Thymus (tissue), 14 donors: ENCODE data around the gene HDAC11. TPM values are rescaled to one million over a fixed set of nuclear protein-coding genes. Genes with fewer than 3 reads are reported as not detected.
"Not testable (repeated sequence)": the region's sequence is repeated elsewhere in the genome, so short reads cannot be mapped to it uniquely, and the experiment has no call there.

Experiments
- DNase-seq, 9 donors: peaks; one replicate each; pipeline ENCODE4 v3.0.0-alpha.2; 2013; ENCODE audit warnings: low spot score in 9 of 9, low read depth in 6 of 9, missing footprints in 1 of 9
- H3K27ac ChIP-seq, 2 donors: one replicate each; pipeline ENCODE4 v1.5.1; 2013; ENCODE audit warnings: control low read depth in 1 of 2, low read depth in 1 of 2, low read length in 1 of 2, mild to moderate bottlenecking in 1 of 2, moderate library complexity in 1 of 2
- H3K27me3 ChIP-seq, 2 donors: one replicate each; pipeline ENCODE4 v1.5.1; 2013; ENCODE audit warnings: low read length in 1 of 2; ENCODE audit not compliant: control insufficient read depth in 2 of 2, insufficient read depth in 1 of 2
- H3K36me3 ChIP-seq, 2 donors: one replicate each; pipeline ENCODE4 v1.5.1; 2013; ENCODE audit warnings: low read length in 1 of 2, mild to moderate bottlenecking in 1 of 2, moderate library complexity in 1 of 2; ENCODE audit not compliant: control insufficient read depth in 2 of 2, insufficient read depth in 2 of 2
- H3K4me1 ChIP-seq, 2 donors: one replicate each; pipeline ENCODE4 v1.5.1; 2013; ENCODE audit warnings: low read length in 2 of 2; ENCODE audit not compliant: control insufficient read depth in 2 of 2, insufficient read depth in 2 of 2
- H3K4me3 ChIP-seq, 2 donors: one replicate each; pipeline ENCODE4 v1.5.1; 2013; ENCODE audit warnings: low read length in 2 of 2, control low read depth in 1 of 2, mild to moderate bottlenecking in 1 of 2
- H3K9me3 ChIP-seq, 2 donors: one replicate each; pipeline ENCODE4 v1.5.1; 2013; ENCODE audit warnings: low read length in 1 of 2, mild to moderate bottlenecking in 1 of 2; ENCODE audit not compliant: control insufficient read depth in 2 of 2, insufficient read depth in 1 of 2
- WGBS: extraction: QIAGEN DNeasy Blood & Tissue Kit; methylation state at CpG from one replicate; pipeline ENCODE4 v1.1.7; 2013; 5-methylcytosine and 5-hydroxymethylcytosine counted together
- long read RNA-seq, 10 donors: transcript quantifications; one replicate each; lab custom pipeline, GENCODE V29; 2026
- polyA plus RNA-seq: library from polyadenylated mRNA; stranded (reverse); fragments of 200-250 nt; gene quantifications from one replicate; pipeline ENCODE4 v1.2.3, GENCODE V29; 2013
- total RNA-seq: library from RNA; stranded (reverse); fragments of 120-200 nt; gene quantifications from one replicate; pipeline ENCODE4 v1.2.4, GENCODE V29; 2013
- donor health status: healthy.

Gene HDAC11
- total RNA-seq, result 7.1 TPM
- 10.7 TPM for polyA plus RNA-seq
- long read RNA-seq, donor 1, result 0 reads
- long read RNA-seq, donor 2, partial matches to known transcripts, result 0 of 3 reads
- long read RNA-seq, donor 2, other reads (novel, unspliced or antisense), result 0 of 3 reads
- long read RNA-seq, donor 3, partial matches to known transcripts, result 0 of 1 reads
- long read RNA-seq, donor 3, other reads (novel, unspliced or antisense), result 0 of 1 reads
- long read RNA-seq, donor 4, result 0 reads
- long read RNA-seq, donor 5, partial matches to known transcripts, result 0 of 3 reads
- long read RNA-seq, donor 5, other reads (novel, unspliced or antisense), result 0 of 3 reads
- long read RNA-seq, donor 6, partial matches to known transcripts, result 0 of 2 reads
- long read RNA-seq, donor 6, other reads (novel, unspliced or antisense), result 0 of 2 reads
- long read RNA-seq, donor 7, partial matches to known transcripts, result 0 of 2 reads
- long read RNA-seq, donor 7, other reads (novel, unspliced or antisense), result 0 of 2 reads
- long read RNA-seq, donor 8, result 0 reads
- long read RNA-seq, donor 9, result 0 reads
- long read RNA-seq, donor 10, partial matches to known transcripts, result 0 of 2 reads
- long read RNA-seq, donor 10, other reads (novel, unspliced or antisense), result 0 of 2 reads

DNA sequence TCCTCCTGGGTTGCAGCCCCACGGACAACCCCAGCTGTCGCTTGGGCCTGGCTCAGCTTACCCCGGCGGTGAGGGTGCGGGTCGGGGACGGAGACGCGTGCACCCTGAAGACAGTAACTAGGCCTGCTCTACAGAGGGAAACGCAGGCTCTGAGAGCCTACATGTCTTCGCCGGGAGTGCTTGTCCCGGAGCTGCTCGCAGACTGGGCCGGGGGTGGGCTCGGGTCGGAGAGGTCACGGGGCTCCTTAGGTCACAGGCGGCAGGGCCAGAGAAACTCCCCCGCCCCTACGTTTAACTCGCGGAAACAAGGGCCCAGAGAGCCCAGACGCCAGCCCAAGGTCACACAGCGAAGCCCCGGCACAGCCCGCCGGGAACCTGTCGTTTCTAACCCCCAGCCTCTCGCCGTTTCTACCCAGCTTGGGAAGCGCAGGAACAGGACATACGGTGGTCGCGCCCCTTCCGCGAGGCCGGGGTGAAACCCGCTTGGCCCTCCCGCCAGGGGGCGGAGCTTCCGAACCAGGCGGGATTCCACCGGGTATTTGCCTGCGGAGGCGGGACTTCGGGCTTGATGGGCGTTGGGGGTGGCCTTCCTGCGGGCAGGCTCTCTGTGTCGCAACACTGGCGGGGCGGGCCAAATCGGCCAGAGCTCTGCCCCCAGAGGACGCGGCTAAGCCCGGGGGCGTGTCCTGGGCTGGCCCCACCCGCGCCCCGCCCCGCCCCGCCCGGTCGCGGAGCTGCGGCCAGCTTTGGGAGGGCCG, at the start of gene HDAC11:
Gene HDAC11, plus strand, starts transcription at position 725 of the 758 bp plus-strand sequence. CDS start 42 bp downstream, outside the sequence.
- Histone ChIP-seq H3K4me3 (peak within 1 kb of the TSS; percentile 78 to 80), H3K9me3 (no peaks in the 10 kb centered on the region), H3K36me3 (no peaks in the 10 kb centered on the region), H3K27ac (peak within 1 kb of the TSS; percentile 55 to 86), H3K4me1 (peaks cover 5 to 31% of the 10 kb centered on the region in 2 donors), H3K27me3 (peaks cover 0 to 5% of the 10 kb centered on the region in 2 donors)
- under 1% methylated on average over 67 of the region's 67 CpGs for WGBS
- peak; percentile 85 to 97 (median 92) for DNase-seq

GRCh38 chr3:13430411-13430875, 49.7 kb upstream of the HDAC11 start:
- WGBS, result 97% methylated on average over 2 of the region's 2 CpGs
- H3K9me3 ChIP-seq, H3K4me3 ChIP-seq, H3K36me3 ChIP-seq, DNase-seq, H3K27me3 ChIP-seq, H3K27ac ChIP-seq: not testable (repeated sequence)
- peaks cover 0 to 12% of the 10 kb centered on the region in 2 donors for H3K4me1 ChIP-seq

GRCh38 chr3:13432093-13432492, 48.0 kb upstream of the HDAC11 start:
- Histone ChIP-seq H3K27ac (no peak overlapping the region), H3K36me3 (no peaks in the 10 kb centered on the region), H3K9me3 (peaks cover 0 to 8% of the 10 kb centered on the region in 2 donors), H3K4me1 (peaks cover 0 to 12% of the 10 kb centered on the region in 2 donors), H3K4me3 (no peak overlapping the region), H3K27me3 (no peaks in the 10 kb centered on the region)
- WGBS, result 99% methylated on average over 1 of the region's 1 CpG
- no peak for DNase-seq

GRCh38 chr3:13433912-13434311, 46.2 kb upstream of the HDAC11 start:
- no peaks in the 10 kb centered on the region for H3K36me3 ChIP-seq
- H3K4me3 ChIP-seq, result no peak overlapping the region
- WGBS, result 96% methylated on average over 5 of the region's 5 CpGs
- H3K27ac ChIP-seq, result no peak overlapping the region
- no peaks in the 10 kb centered on the region for H3K4me1 ChIP-seq
- peaks cover 0 to 5% of the 10 kb centered on the region in 2 donors for H3K9me3 ChIP-seq
- H3K27me3 ChIP-seq, result no peaks in the 10 kb centered on the region
- DNase-seq, result no peak

- not testable (repeated sequence) for H3K9me3 ChIP-seq, H3K27ac ChIP-seq, DNase-seq, H3K4me3 ChIP-seq, H3K27me3 ChIP-seq, H3K36me3 ChIP-seq, H3K4me1 ChIP-seq
- WGBS, result 96% methylated on average over 4 of the region's 4 CpGs
These were observed 43.9 kb upstream of the HDAC11 start for GRCh38 chr3:13436213-13436612.

GRCh38 chr3:13440204-13440817, 39.8 kb upstream of the HDAC11 start:
- no peaks in the 10 kb centered on the region for H3K9me3 ChIP-seq
- no peaks in the 10 kb centered on the region for H3K4me1 ChIP-seq
- H3K4me3 ChIP-seq, result no peak overlapping the region
- no peaks in the 10 kb centered on the region for H3K27me3 ChIP-seq
- WGBS, result 90% methylated on average over 4 of the region's 4 CpGs
- no peaks in the 10 kb centered on the region for H3K36me3 ChIP-seq
- DNase-seq, result no peak
- H3K27ac ChIP-seq, result no peak overlapping the region

DNA sequence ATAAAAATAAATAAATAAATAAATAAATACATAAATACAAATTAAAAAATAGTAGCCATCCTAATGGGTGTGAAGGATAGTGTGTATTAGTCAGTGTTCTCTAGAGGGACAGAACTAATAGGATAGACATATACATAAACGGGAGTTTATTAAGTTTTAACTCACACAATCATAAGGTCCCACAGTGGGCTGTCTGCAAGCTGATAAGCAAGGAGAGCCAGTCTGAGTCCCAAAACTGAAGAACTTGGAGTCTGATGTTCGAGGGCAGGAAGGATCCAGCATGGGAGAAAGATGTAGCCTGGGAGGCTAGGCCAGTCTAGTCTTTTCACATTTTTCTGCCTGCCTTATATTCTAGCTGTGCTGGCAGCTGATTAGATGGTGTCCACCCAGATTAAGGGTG, 37.2 kb upstream of the HDAC11 start:
- not testable (repeated sequence) for H3K4me3 ChIP-seq, H3K27ac ChIP-seq, H3K9me3 ChIP-seq, H3K27me3 ChIP-seq, H3K4me1 ChIP-seq, H3K36me3 ChIP-seq, DNase-seq
- WGBS, result 98% methylated on average over 2 of the region's 2 CpGs

DNA sequence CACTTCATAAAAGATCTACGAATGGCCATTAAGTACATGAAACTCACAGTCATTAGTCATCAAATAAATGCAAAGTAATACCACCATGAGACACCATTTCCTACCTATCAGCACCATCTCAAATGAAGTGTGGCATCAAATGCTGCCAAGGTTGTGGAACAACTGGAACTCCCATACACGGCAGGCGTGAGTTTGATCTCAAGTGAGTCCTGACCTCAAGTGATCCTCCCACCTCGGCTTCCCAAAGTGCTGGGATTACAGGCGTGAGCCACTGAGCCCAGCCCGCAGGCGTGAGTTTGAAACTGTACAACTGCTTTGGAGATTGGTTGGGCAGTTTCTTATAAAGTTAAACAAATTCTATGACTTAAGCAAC, 28.8 kb upstream of the HDAC11 start:
- Histone ChIP-seq H3K27ac (peak overlapping the region in 1 of 2 donors; percentile 52), H3K27me3 (no peaks in the 10 kb centered on the region), H3K36me3 (no peaks in the 10 kb centered on the region), H3K9me3 (no peaks in the 10 kb centered on the region), H3K4me3 (peak overlapping the region; percentile 57 to 59), H3K4me1 (peaks cover 3 to 16% of the 10 kb centered on the region in 2 donors)
- DNase-seq, result no peak
- WGBS, result 19% methylated on average over 7 of the region's 7 CpGs
